IPS-18a (cell line): ENCODE measurements around the gene ASB10.

Experiments used
- H3K27ac ChIP-seq: one replicate; pipeline ENCODE4 v1.5.1; 2013; ENCODE audit warnings: low read length
- H3K27me3 ChIP-seq: one replicate; pipeline ENCODE4 v1.6.1; 2013; ENCODE audit warnings: mild to moderate bottlenecking, low read length; ENCODE audit not compliant: control insufficient read depth, insufficient read depth
- H3K36me3 ChIP-seq: one replicate; pipeline ENCODE4 v1.6.1; 2013; ENCODE audit warnings: low read depth, low read length; ENCODE audit not compliant: control insufficient read depth
- H3K4me1 ChIP-seq: one replicate; pipeline ENCODE4 v1.6.1; 2013; ENCODE audit warnings: low read depth, low read length; ENCODE audit not compliant: control insufficient read depth
- H3K4me3 ChIP-seq: one replicate; pipeline ENCODE4 v1.5.1; 2013; ENCODE audit warnings: low read length
- H3K9ac ChIP-seq: one replicate; pipeline ENCODE4 v1.6.1; 2013; ENCODE audit warnings: mild to moderate bottlenecking, low read length, moderate library complexity
- H3K9me3 ChIP-seq: one replicate; pipeline ENCODE4 v1.6.1; 2013; ENCODE audit warnings: low read depth, low read length; ENCODE audit not compliant: control insufficient read depth

Gene ASB10

GRCh38 chr7:151226875-151227782 is 40.1 kb upstream of the ASB10 start, which contains the start of gene ABCF2:
TSS of gene ABCF2 (minus strand) at chr7:151227205. CDS start at chr7:151226458, 747 bp downstream.
- Histone ChIP-seq H3K27me3 (no peaks in the 10 kb centered on the region), H3K9me3 (no peaks in the 10 kb centered on the region), H3K36me3 (peaks cover 27% of the 10 kb centered on the region), H3K4me3 (peak within 1 kb of the TSS; percentile 78), H3K27ac (peak within 1 kb of the TSS; percentile 62), H3K9ac (peak within 1 kb of the TSS; percentile 76), H3K4me1 (peaks cover 9% of the 10 kb centered on the region)

- Histone ChIP-seq H3K27me3 (no peaks in the 10 kb centered on the region), H3K9me3 (no peaks in the 10 kb centered on the region), H3K27ac (no peak overlapping the region), H3K36me3 (peaks cover 32% of the 10 kb centered on the region), H3K9ac (peak overlapping the region; percentile 76), H3K4me3 (peak overlapping the region; percentile 78), H3K4me1 (peaks cover 4% of the 10 kb centered on the region)
Observed at GRCh38 chr7:151226560-151226874, 39.5 kb upstream of the ASB10 start.

GRCh38 chr7:151225948-151226510 is 39.0 kb upstream of the ASB10 start:
- Histone ChIP-seq H3K9ac (peak overlapping the region; percentile 76), H3K27ac (no peak overlapping the region), H3K36me3 (peaks cover 34% of the 10 kb centered on the region), H3K4me1 (peaks cover 4% of the 10 kb centered on the region), H3K4me3 (peak overlapping the region; percentile 78), H3K27me3 (no peaks in the 10 kb centered on the region), H3K9me3 (no peaks in the 10 kb centered on the region)

GRCh38 chr7:151223728-151224127 is 36.7 kb upstream of the ASB10 start:
- H3K27ac ChIP-seq, result no peak overlapping the region
- H3K27me3 ChIP-seq, result no peaks in the 10 kb centered on the region
- H3K36me3 ChIP-seq, result peaks cover 51% of the 10 kb centered on the region
- H3K9ac ChIP-seq, result no peak overlapping the region
- no peak overlapping the region for H3K4me3 ChIP-seq
- peaks cover 4% of the 10 kb centered on the region for H3K4me1 ChIP-seq
- no peaks in the 10 kb centered on the region for H3K9me3 ChIP-seq

DNA sequence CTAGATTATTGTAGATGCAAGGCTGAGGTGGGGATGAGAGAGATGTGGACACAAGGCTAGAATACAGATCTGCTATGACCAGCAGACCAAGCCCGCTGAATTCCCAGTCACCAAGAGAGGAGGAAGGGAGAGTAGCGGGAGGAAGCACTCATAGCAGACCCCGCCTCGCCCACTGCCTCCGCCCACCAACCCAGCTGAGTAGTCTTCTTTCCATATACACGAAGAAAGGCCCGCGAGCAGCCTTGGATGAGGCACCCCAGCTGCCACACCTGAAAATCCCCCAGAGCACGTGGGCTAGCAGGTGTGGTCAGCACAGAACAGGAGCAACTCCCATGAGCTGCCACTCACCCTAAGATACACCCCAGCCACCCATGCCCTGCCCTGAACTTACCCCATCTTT is 31.1 kb upstream of the ASB10 start:
- no peaks in the 10 kb centered on the region for H3K4me1 ChIP-seq
- no peaks in the 10 kb centered on the region for H3K27me3 ChIP-seq
- H3K9ac ChIP-seq, result no peak overlapping the region
- no peaks in the 10 kb centered on the region for H3K9me3 ChIP-seq
- H3K27ac ChIP-seq, result no peak overlapping the region
- no peak overlapping the region for H3K4me3 ChIP-seq
- H3K36me3 ChIP-seq, result peaks cover 89% of the 10 kb centered on the region

GRCh38 chr7:151215396-151215795 is 28.3 kb upstream of the ASB10 start:
- Histone ChIP-seq H3K36me3 (peaks cover 73% of the 10 kb centered on the region), H3K4me1 (peaks cover 5% of the 10 kb centered on the region), H3K27me3 (no peaks in the 10 kb centered on the region), H3K27ac (no peak overlapping the region), H3K4me3 (no peak overlapping the region), H3K9me3 (no peaks in the 10 kb centered on the region), H3K9ac (no peak overlapping the region)

DNA sequence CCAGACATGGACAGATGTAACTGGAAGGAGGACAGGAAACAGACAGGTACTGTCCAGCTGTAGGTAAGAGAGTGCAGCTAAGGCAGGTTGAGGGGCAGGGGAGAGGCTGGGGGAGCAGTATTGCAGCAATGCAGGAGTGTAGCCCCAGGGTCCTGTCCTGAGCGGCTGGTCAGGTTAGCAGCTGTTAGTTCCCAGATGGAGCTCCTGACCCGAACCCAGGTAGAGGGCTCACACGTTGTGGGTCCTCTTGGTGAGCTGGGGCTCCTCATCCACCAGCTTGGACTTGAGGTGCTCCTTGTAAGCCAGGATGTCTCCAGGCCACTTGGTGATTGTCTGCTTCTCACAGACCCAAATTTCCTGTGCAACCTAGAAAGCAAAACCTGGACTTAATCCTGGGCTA is 26.8 kb upstream of the ASB10 start:
- H3K9me3 ChIP-seq, result no peaks in the 10 kb centered on the region
- H3K4me1 ChIP-seq, result peaks cover 5% of the 10 kb centered on the region
- H3K36me3 ChIP-seq, result peaks cover 63% of the 10 kb centered on the region
- H3K4me3 ChIP-seq, result no peak overlapping the region
- no peak overlapping the region for H3K27ac ChIP-seq
- no peak overlapping the region for H3K9ac ChIP-seq
- H3K27me3 ChIP-seq, result no peaks in the 10 kb centered on the region

DNA sequence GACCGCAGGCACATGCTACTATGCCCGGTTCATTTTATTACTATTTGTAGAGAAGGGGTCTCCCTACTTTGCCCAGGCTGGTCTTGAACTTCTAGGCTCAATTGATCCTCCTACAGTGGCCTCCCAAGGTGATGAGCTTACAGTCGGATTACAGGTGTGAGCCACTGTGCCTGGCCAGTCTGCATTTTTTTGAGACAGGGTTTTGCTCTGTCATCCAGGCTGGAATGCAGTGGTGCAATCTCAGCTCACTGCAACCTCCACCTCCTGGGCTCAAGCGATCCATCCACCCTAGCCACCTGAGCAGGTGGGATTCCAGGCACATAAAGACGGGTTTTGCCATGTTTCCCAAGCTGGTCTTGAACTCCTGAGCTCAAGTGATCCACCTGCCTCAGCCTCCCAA is 25.6 kb upstream of the ASB10 start:
- no peaks in the 10 kb centered on the region for H3K9me3 ChIP-seq
- H3K27ac ChIP-seq, result no peak overlapping the region
- H3K4me1 ChIP-seq, result peaks cover 5% of the 10 kb centered on the region
- H3K36me3 ChIP-seq, result peaks cover 51% of the 10 kb centered on the region
- H3K27me3 ChIP-seq, result no peaks in the 10 kb centered on the region
- H3K4me3 ChIP-seq, result no peak overlapping the region
- H3K9ac ChIP-seq, result no peak overlapping the region

DNA sequence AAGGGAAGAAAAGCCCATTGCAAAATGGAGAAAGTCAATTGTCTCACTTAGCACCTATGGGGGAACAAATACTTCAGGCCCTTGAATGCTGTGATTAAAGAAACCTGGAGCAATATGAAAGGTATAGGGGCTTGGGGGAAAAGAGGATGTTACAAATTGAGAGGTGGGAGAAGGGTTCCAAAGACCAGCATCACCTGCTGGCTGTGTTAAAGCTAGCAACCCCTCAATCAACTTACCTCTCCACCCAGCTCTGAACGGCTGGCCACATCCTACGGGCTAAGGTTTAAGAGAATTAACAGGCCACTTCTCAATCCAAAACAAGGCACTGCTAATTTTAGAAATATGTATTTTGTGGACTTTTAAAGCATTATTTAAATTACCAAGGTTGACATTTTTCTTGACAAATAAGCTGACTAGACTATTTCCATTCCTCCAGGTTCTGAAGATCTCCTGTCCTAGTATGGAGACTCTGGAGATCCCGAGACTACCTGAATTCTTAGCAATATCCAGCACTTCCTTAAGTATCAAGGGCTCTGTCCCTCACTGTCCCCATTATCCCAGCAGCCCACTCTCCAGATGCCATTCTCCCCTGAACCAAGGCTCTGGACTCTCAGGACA is 24.2 kb upstream of the ASB10 start:
- H3K27ac ChIP-seq, result no peak overlapping the region
- peaks cover 5% of the 10 kb centered on the region for H3K4me1 ChIP-seq
- H3K9ac ChIP-seq, result no peak overlapping the region
- H3K4me3 ChIP-seq, result no peak overlapping the region
- H3K27me3 ChIP-seq, result no peaks in the 10 kb centered on the region
- H3K36me3 ChIP-seq, result peaks cover 37% of the 10 kb centered on the region
- H3K9me3 ChIP-seq, result no peaks in the 10 kb centered on the region

DNA sequence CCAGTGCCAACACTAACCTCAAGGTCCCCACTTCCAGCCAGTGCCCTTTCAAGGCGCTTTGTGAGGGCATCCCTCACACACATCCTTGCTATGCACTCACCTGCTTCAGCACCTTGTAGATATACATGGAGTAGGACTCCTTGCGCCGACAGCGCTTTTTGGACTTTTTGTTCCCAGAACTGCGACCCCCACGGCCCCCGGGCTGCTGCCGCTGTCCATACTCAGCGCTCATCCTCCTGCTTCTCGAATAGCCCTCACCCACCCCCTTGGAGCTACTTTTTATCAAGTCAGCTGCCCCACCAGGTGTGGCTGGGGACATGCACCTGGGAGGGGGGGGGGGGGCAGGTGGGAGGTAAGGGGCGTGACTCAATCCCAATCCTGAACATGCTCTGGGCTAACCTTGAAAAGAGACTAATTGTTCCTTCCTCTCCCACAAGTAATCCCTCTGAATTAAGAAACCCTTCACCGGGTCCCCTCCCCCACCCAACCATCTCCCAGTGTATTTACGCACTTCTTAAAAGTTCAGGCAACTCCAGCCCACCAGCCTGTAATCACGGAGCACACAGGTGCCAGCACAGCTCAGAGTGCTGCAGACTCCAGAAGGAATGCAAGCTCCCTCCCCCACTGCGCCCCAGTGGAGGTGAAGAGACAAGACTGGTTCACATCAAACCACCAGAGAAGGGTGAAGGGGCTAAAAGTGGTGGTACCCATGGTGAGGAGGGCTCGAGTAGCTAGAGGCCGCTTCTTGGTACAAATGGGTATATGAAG is 23.2 kb upstream of the ASB10 start, which contains the start of gene H2BK1:
H2BK1 (minus strand) TSS at position 402 of the 768 bp plus-strand sequence; CDS start at position 232, 170 bp downstream.
- Histone ChIP-seq H3K36me3 (peaks cover 27% of the 10 kb centered on the region), H3K9me3 (no peaks in the 10 kb centered on the region), H3K9ac (no peak within 1 kb of the TSS), H3K4me3 (no peak within 1 kb of the TSS), H3K27ac (no peak within 1 kb of the TSS), H3K27me3 (no peaks in the 10 kb centered on the region), H3K4me1 (peaks cover 5% of the 10 kb centered on the region)

GRCh38 chr7:151209588-151209987 is 22.5 kb upstream of the ASB10 start:
- peaks cover 5% of the 10 kb centered on the region for H3K4me1 ChIP-seq
- H3K27me3 ChIP-seq, result no peaks in the 10 kb centered on the region
- no peak overlapping the region for H3K27ac ChIP-seq
- no peak overlapping the region for H3K4me3 ChIP-seq
- H3K36me3 ChIP-seq, result peaks cover 21% of the 10 kb centered on the region
- no peak overlapping the region for H3K9ac ChIP-seq
- H3K9me3 ChIP-seq, result no peaks in the 10 kb centered on the region
